Cortex of kidney (tissue), 1 donor: ENCODE data around the gene ZNF740.

Experiments used
- DNase-seq: peaks from one replicate; lab custom pipeline; 2025; lab: John Stamatoyannopoulos, UW

ZNF740 gene

GRCh38 chr12:53227341-53227740, 46.8 kb downstream of the ZNF740 start:
- DNase-seq: no peak

GRCh38 chr12:53227836-53228235, 47.3 kb downstream of the ZNF740 start:
- no peak for DNase-seq

GRCh38 chr12:53229454-53229853, 48.9 kb downstream of the ZNF740 start:
- DNase-seq: no peak

- DNase-seq: no peak
Observed at GRCh38 chr12:53230108-53230845, 49.8 kb downstream of the ZNF740 start.

- DNase-seq: no peak
Observed at GRCh38 chr12:53231671-53231920, 51.1 kb downstream of the ZNF740 start.

- no peak for DNase-seq
Observed at GRCh38 chr12:53231921-53232645, 51.6 kb downstream of the ZNF740 start, which contains the start of gene RARG. TSS of gene RARG (minus strand) at chr12:53232209. CDS start at chr12:53227545, 4,664 bp downstream.

GRCh38 chr12:53232646-53233461, 52.3 kb downstream of the ZNF740 start:
- DNase-seq: no peak

- no peak for DNase-seq
Observed at GRCh38 chr12:53233671-53234121, 53.2 kb downstream of the ZNF740 start.

- no peak for DNase-seq
Observed at GRCh38 chr12:53234271-53234914, 53.9 kb downstream of the ZNF740 start.

- no peak for DNase-seq
Observed at GRCh38 chr12:53235164-53235563, 54.6 kb downstream of the ZNF740 start.

- DNase-seq: no peak
Observed at GRCh38 chr12:53235742-53236442, 55.4 kb downstream of the ZNF740 start.

GRCh38 chr12:53236443-53237111, 56.1 kb downstream of the ZNF740 start:
- no peak for DNase-seq

GRCh38 chr12:53239643-53240258, 59.2 kb downstream of the ZNF740 start:
- DNase-seq: no peak

- no peak for DNase-seq
Observed at GRCh38 chr12:53241623-53242412, 61.3 kb downstream of the ZNF740 start.

GRCh38 chr12:53244337-53244736, 63.8 kb downstream of the ZNF740 start:
- DNase-seq: no peak
